Panc1 (cell line): Measurements from ENCODE around the gene TM7SF2.

Experiments
- CTCF ChIP-seq: fragments of 450-650 bp; IDR thresholded peaks from 2 replicates; pipeline ENCODE4 v1.5.1; 2017; ENCODE audit warnings: mild to moderate bottlenecking
- POLR2AphosphoS5 ChIP-seq: IDR thresholded peaks from 2 replicates; pipeline ENCODE4 v1.6.1; 2012; ENCODE audit warnings: mild to moderate bottlenecking, low read depth, low read length, moderate library complexity
- TCF7L2 ChIP-seq: IDR thresholded peaks from 2 replicates; pipeline ENCODE4 v1.6.1; 2011; ENCODE audit warnings: mild to moderate bottlenecking, low read depth, low read length, inconsistent platforms

- no peak for TF ChIP-seq CTCF
- no peak for TF ChIP-seq POLR2AphosphoS5
- TF ChIP-seq TCF7L2 = no peak
These were observed 47.3 kb downstream of the TM7SF2 start for GRCh38 chr11:65159012-65159411.
